ENCODE data around the gene CHID1. TPM values are rescaled to one million over a fixed set of nuclear protein-coding genes. Genes with fewer than 3 reads are reported as not detected.

Gene CHID1
- total RNA-seq, 4 donors from 2014 or later: 36.0 to 55.3 (median 46.4) TPM

GRCh38 chr11:872799-873198 is 37.8 kb downstream of the CHID1 start:
- Histone ChIP-seq H3K27me3 (no peaks in the 10 kb centered on the region), H3K4me3 (no peak overlapping the region), H3K4me1 (no peaks in the 10 kb centered on the region), H3K9me3 (no peaks in the 10 kb centered on the region), H3K36me3 (peaks cover 0 to 43% of the 10 kb centered on the region in 2 donors), H3K27ac (no peak overlapping the region)
- WGBS, 2 donors (ENCODE audit: low coverage in 1 of 2): no CpG with 5 or more reads among the region's 9 CpGs
- ATAC-seq: no peak
- TF ChIP-seq POLR2AphosphoS5 (IDR thresholded peaks at IDR 0.05): no peak
- no peak for TF ChIP-seq CTCF (IDR thresholded peaks at IDR 0.05)
- no peak for TF ChIP-seq POLR2A (IDR thresholded peaks at IDR 0.05)
- no peak for TF ChIP-seq EP300 (IDR thresholded peaks at IDR 0.05)

GRCh38 chr11:871472-871871 is 39.1 kb downstream of the CHID1 start:
- ATAC-seq: no peak
- no peak overlapping the region for H3K27ac ChIP-seq
- H3K27me3 ChIP-seq: no peaks in the 10 kb centered on the region
- no peak overlapping the region for H3K4me3 ChIP-seq
- WGBS, 2 donors (ENCODE audit: low coverage in 1 of 2): 72% methylated on average over 5 of the region's 9 CpGs; no CpG with 5 or more reads in 1 of the 2 donors
- H3K4me1 ChIP-seq: no peaks in the 10 kb centered on the region
- peaks cover 0 to 51% of the 10 kb centered on the region in 2 donors for H3K36me3 ChIP-seq
- no peaks in the 10 kb centered on the region for H3K9me3 ChIP-seq
- TF ChIP-seq EP300 (IDR thresholded peaks at IDR 0.05) (no peak), POLR2A (IDR thresholded peaks at IDR 0.05) (no peak), POLR2AphosphoS5 (IDR thresholded peaks at IDR 0.05) (no peak), CTCF (IDR thresholded peaks at IDR 0.05) (no peak)

- TF ChIP-seq POLR2AphosphoS5 (IDR thresholded peaks at IDR 0.05): no peak
- no peak for TF ChIP-seq CTCF (IDR thresholded peaks at IDR 0.05)
- TF ChIP-seq POLR2A (IDR thresholded peaks at IDR 0.05): no peak
- no peak for TF ChIP-seq EP300 (IDR thresholded peaks at IDR 0.05)
- peaks cover 0 to 60% of the 10 kb centered on the region in 2 donors for H3K36me3 ChIP-seq
- H3K4me1 ChIP-seq: no peaks in the 10 kb centered on the region
- no peak for ATAC-seq
- no peak overlapping the region for H3K4me3 ChIP-seq
- H3K27ac ChIP-seq: no peak overlapping the region
- H3K9me3 ChIP-seq: no peaks in the 10 kb centered on the region
- no peaks in the 10 kb centered on the region for H3K27me3 ChIP-seq
- no CpG with 5 or more reads among the region's 8 CpGs for WGBS, 2 donors (ENCODE audit: low coverage in 1 of 2)
These were observed 40.2 kb downstream of the CHID1 start for GRCh38 chr11:870418-870817.

- Histone ChIP-seq H3K36me3 (peaks cover 0 to 60% of the 10 kb centered on the region in 2 donors), H3K27ac (no peak overlapping the region), H3K4me3 (no peak overlapping the region), H3K4me1 (no peaks in the 10 kb centered on the region), H3K27me3 (no peaks in the 10 kb centered on the region), H3K9me3 (no peaks in the 10 kb centered on the region)
- WGBS, 2 donors (ENCODE audit: low coverage in 1 of 2): 76% methylated on average over 3 of the region's 8 CpGs; no CpG with 5 or more reads in 1 of the 2 donors
- TF ChIP-seq EP300 (IDR thresholded peaks at IDR 0.05) (no peak), POLR2A (IDR thresholded peaks at IDR 0.05) (no peak), CTCF (IDR thresholded peaks at IDR 0.05) (no peak), POLR2AphosphoS5 (IDR thresholded peaks at IDR 0.05) (no peak)
- ATAC-seq: no peak
These were observed 40.5 kb downstream of the CHID1 start for GRCh38 chr11:870127-870413.

- Histone ChIP-seq H3K4me1 (no peaks in the 10 kb centered on the region), H3K4me3 (no peak overlapping the region), H3K27ac (no peak overlapping the region), H3K36me3 (peaks cover 0 to 60% of the 10 kb centered on the region in 2 donors), H3K9me3 (no peaks in the 10 kb centered on the region), H3K27me3 (no peaks in the 10 kb centered on the region)
- no peak for ATAC-seq
- no CpG with 5 or more reads among the region's 25 CpGs for WGBS, 2 donors (ENCODE audit: low coverage in 1 of 2)
- no peak for TF ChIP-seq EP300 (IDR thresholded peaks at IDR 0.05)
These were observed 41.0 kb downstream of the CHID1 start for GRCh38 chr11:869399-870126.
